HG03095 (cell line): ENCODE results near the gene GLS.
"Not testable (repeated sequence)": the region's sequence is repeated elsewhere in the genome, so short reads cannot be mapped to it uniquely, and the experiment has no call there.

Experiments used
- ATAC-seq: cut with Tn5 transposase; IDR thresholded peaks from one replicate; pipeline ENCODE4 v1.9.1; 2021; ENCODE audit warnings: moderate library complexity; ENCODE audit not compliant: unreplicated experiment

Gene GLS

DNA sequence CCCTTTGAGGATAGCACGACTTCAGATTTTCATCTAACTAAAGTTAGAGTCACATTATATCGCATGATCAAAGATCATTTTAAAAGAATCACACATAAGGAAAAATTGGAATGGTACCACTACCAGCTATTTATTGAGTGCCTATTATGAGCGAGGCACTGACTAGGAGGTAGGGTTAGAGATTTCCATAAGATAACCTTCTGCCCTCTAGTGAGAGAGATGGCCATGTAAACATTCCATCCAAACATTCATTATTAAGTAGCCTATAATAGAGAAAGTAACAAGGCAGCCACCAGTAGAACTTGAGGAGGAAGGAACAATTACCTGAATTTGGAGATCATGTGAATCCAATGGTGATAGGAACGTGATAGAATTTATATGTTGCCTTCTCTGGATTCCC is 25.4 kb upstream of the GLS start:
- no peak for ATAC-seq

GRCh38 chr2:190856985-190857384 is 23.6 kb upstream of the GLS start:
- ATAC-seq: no peak

DNA sequence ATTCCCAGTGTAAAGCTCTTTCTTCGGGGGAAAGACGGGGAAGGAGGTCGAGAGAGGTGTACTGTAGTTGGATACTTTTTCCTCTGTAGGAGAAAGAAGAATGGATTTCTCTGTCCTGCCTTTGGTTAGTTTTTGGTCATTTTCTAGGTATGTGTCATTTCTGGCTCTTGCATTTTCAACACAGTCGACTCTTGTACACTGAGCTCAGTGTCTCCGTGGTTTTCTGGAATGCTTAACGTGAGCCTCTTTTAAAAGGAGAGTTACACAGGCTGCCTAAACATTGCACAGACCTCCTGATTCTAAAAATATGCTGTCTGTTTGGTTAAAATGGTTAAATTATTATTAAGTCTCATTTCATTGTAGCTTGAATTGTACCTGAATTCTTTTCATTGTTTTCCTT is 21.8 kb upstream of the GLS start:
- no peak for ATAC-seq

- ATAC-seq: no peak
Observed at GRCh38 chr2:190859347-190860297, 21.0 kb upstream of the GLS start.

DNA sequence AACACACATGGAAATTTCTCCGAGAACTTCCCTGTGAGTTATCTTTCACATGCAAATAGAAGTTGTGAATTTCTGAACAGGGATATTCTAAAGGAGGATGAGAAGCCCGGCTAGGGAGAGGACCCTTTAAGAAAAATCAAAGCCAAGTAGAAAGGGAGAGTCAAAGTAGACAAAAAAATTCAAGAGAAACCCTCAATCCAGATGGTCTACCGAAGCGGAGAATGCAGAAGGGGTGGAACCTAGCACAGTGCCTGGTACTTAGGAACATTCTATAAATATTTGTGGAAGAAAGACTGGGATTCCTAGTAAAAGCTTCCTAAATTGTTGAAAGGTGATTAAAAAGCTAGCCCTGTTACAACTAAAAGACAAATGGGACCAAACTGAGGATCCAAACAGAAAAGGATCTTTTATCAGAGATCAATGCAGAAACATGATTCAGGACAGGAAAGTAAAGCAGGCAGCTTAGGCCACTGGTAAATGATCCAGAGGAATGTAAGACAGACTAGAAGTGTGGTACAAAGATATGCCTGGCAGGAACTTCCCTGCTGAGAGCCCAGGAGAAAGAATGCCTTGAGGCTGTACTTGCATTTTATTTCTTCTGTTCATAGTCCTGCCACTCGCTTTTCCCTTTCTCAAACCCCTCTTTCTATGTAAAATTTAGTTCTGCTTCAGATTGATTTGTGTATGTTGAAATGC is 19.5 kb upstream of the GLS start:
- no peak for ATAC-seq

- ATAC-seq: not testable (repeated sequence)
Observed at GRCh38 chr2:190862128-190862527, 18.5 kb upstream of the GLS start.

- no peak for ATAC-seq
Observed at GRCh38 chr2:190862571-190862991, 18.0 kb upstream of the GLS start.

DNA sequence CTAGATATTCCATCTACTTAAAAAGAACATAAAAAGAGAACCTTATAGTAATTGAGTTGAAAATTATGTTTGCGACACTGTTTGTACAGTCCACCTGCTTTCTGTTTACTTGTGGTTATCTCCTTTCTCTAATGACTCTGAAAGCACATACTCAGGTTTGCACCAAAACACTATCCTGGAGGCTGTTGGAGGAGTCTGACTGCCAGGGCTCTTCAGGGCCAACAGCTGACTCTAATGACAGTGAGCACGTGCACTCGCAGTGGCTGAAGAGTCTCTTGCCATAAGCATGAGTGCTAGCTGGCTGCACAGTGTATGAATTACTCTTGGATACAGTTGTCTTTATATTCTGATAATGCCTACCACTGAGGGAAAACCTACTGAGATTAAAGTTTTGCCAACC is 16.7 kb upstream of the GLS start:
- no peak for ATAC-seq

- no peak for ATAC-seq
Observed at GRCh38 chr2:190864375-190864774, 16.2 kb upstream of the GLS start.

DNA sequence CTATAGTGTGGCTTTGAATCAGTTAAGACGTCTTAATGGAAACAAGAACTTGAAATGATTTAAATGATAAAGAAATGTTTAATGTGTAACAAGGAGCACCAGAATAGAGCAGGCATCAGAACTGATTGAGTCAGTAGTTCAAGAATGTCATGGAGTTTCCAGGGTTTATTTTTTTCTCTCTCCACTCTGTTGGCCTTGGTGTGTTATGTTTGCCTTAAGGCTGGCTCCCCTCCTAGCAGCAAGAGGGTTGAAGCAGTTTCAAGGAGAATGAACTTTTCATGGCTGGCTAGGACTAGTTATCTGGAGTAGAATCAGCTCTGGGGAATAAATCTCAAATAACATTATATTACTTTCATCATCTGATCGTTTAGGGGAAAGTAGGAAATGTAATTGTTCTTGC is 13.4 kb upstream of the GLS start:
- ATAC-seq: no peak

DNA sequence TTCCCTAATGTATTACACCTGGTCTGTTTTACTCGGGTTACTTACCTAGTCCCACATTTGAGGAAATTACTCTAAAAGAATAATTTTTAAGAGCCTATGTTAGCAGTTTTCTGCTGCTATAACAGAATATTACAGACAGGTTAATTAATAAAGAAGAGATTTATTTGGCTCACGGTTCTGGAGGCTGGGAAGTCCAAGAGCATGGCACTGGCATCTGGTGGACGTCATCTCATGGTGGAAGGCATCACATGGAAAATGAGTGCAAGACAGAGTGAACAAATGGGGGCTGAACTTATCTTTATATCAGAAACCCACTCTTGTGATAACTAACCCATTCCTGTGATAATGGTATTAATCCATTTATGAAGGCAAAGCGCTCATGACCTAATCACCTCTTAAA is 12.8 kb upstream of the GLS start:
- no peak for ATAC-seq

- ATAC-seq: no peak
Observed at GRCh38 chr2:190869721-190870120, 10.9 kb upstream of the GLS start.

GRCh38 chr2:190873451-190873850 is 7.2 kb upstream of the GLS start:
- not testable (repeated sequence) for ATAC-seq

DNA sequence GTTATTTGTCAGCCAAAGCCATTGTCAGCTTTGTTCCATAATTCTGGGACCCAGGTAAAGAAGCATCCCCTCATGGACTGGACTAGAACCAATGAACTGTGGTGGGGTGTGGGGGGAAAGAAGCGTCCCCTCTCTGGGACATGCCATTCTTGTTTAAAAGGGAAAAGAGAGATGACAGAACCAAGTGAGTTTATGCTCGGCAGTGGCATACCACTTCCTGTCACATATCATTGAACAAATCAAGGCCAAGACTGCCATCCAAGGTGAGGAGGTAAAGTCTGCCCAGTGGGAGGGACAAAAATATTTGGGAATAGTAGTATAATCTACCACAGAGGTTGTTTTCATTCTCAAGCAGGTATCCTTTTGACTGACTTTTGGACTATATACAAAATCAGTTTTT is 4.7 kb upstream of the GLS start:
- ATAC-seq: no peak

GRCh38 chr2:190876631-190877030 is 4.0 kb upstream of the GLS start:
- ATAC-seq: no peak

- ATAC-seq: no peak
Observed at GRCh38 chr2:190877436-190877835, 3.2 kb upstream of the GLS start.

- no peak for ATAC-seq
Observed at GRCh38 chr2:190879474-190880377, 895 bp upstream of the GLS start.

DNA sequence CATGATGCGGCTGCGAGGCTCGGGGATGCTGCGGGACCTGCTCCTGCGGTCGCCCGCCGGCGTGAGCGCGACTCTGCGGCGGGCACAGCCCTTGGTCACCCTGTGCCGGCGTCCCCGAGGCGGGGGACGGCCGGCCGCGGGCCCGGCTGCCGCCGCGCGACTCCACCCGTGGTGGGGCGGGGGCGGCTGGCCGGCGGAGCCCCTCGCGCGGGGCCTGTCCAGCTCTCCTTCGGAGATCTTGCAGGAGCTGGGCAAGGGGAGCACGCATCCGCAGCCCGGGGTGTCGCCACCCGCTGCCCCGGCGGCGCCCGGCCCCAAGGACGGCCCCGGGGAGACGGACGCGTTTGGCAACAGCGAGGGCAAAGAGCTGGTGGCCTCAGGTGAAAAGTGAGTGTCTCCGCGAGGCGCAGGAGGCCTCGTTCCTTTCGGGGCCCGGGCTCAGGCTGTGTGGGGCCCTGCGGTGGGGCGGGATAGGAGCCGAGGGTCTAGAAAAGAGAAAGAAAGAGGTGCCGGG is 520 bp downstream of the GLS start:
- no peak for ATAC-seq

- ATAC-seq: peak; percentile 54
Observed at GRCh38 chr2:190881598-190882410, 1.2 kb downstream of the GLS start.

DNA sequence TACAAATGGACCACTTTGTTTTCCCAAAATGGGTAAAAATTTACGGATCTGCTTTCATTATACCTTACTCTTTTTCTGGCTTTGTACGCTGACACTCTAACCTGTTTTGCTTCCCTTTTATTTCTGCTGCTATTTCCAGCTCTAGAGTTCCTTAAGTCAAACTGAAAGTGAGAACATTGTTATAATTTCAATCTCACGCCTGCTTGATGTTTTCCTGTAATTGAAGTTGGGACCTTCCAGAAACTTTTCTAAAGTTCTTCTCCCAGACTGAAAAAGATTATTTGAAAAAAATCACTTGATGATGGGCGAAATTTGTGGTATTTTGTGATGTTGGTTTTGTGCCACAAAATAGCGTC is 1.8 kb downstream of the GLS start:
- ATAC-seq: peak; percentile 9
